SK-N-SH treated with all-trans-retinoic acid at 6 μM for 48 hours (cell line): ENCODE results near the gene ANKRD39.
"Not testable (repeated sequence)": the region's sequence is repeated elsewhere in the genome, so short reads cannot be mapped to it uniquely, and the experiment has no call there.

ENCODE experiments used
- CREB5 ChIP-seq: fragments of 250-450 bp; sonication (Bioruptor Pico); IDR thresholded peaks from 2 replicates; pipeline ENCODE4 v1.5.1; 2020; ENCODE audit warnings: low read depth, mild to moderate bottlenecking, moderate library complexity
- CSDC2 ChIP-seq: fragments of 250-450 bp; sonication (Bioruptor Pico); IDR thresholded peaks from 2 replicates; pipeline ENCODE4 v1.5.0; 2020; ENCODE audit warnings: mild to moderate bottlenecking, moderate library complexity
- ESRRG ChIP-seq: fragments of 250-450 bp; sonication (Bioruptor Pico); IDR thresholded peaks from 2 replicates; pipeline ENCODE4 v1.6.1; 2021; ENCODE audit warnings: mild to moderate bottlenecking
- RARB ChIP-seq: fragments of 250-450 bp; sonication (Bioruptor Pico); IDR thresholded peaks from 2 replicates; pipeline ENCODE4 v1.8.0; 2021; ENCODE audit warnings: mild to moderate bottlenecking, moderate library complexity
- SNAI2 ChIP-seq: fragments of 250-450 bp; sonication (Bioruptor Pico); IDR thresholded peaks from 2 replicates; pipeline ENCODE4 v1.5.0; 2020; ENCODE audit warnings: mild to moderate bottlenecking, moderate library complexity
- TCF4 ChIP-seq: fragments of 250-450 bp; sonication (Bioruptor Pico); IDR thresholded peaks from 2 replicates; pipeline ENCODE4 v1.8.0; 2021; ENCODE audit warnings: mild to moderate bottlenecking, moderate library complexity, borderline replicate concordance
- TOX ChIP-seq: fragments of 250-450 bp; sonication (Bioruptor Pico); IDR thresholded peaks from 2 replicates; pipeline ENCODE4 v1.8.0; 2021; ENCODE audit warnings: mild to moderate bottlenecking, moderate library complexity, borderline replicate concordance
- ZFP3 ChIP-seq: fragments of 250-450 bp; sonication (Bioruptor Pico); IDR thresholded peaks from 2 replicates; pipeline ENCODE4 v1.5.0; 2020; ENCODE audit warnings: mild to moderate bottlenecking, moderate library complexity
- ZFP30 ChIP-seq: fragments of 450-650 bp; formaldehyde crosslinking; IDR thresholded peaks from 2 replicates; pipeline ENCODE4 v1.5.0; 2022; ENCODE audit warnings: mild to moderate bottlenecking, moderate library complexity
- ZNF565 ChIP-seq: fragments of 450-650 bp; formaldehyde crosslinking; conservative IDR thresholded peaks from 2 replicates; pipeline ENCODE4 v1.5.0; 2020; ENCODE audit warnings: low read depth, mild to moderate bottlenecking, moderate library complexity
- ZNF70 ChIP-seq: fragments of 450-650 bp; formaldehyde crosslinking; IDR thresholded peaks from 2 replicates; pipeline ENCODE4 v1.5.0; 2020; ENCODE audit warnings: mild to moderate bottlenecking, moderate library complexity
- TF ChIP-seq, protein P1 (sequence below): fragments of 250-450 bp; sonication (Bioruptor Pico); IDR thresholded peaks from 2 replicates; pipeline ENCODE4 v1.8.0; 2020; ENCODE audit warnings: mild to moderate bottlenecking, moderate library complexity, borderline replicate concordance
- TF ChIP-seq, protein P2 (sequence below): fragments of 250-450 bp; sonication (Bioruptor Pico); IDR thresholded peaks from 2 replicates; pipeline ENCODE4 v1.5.1; 2021; ENCODE audit warnings: mild to moderate bottlenecking, moderate library complexity

- TF ChIP-seq, protein P1, sequence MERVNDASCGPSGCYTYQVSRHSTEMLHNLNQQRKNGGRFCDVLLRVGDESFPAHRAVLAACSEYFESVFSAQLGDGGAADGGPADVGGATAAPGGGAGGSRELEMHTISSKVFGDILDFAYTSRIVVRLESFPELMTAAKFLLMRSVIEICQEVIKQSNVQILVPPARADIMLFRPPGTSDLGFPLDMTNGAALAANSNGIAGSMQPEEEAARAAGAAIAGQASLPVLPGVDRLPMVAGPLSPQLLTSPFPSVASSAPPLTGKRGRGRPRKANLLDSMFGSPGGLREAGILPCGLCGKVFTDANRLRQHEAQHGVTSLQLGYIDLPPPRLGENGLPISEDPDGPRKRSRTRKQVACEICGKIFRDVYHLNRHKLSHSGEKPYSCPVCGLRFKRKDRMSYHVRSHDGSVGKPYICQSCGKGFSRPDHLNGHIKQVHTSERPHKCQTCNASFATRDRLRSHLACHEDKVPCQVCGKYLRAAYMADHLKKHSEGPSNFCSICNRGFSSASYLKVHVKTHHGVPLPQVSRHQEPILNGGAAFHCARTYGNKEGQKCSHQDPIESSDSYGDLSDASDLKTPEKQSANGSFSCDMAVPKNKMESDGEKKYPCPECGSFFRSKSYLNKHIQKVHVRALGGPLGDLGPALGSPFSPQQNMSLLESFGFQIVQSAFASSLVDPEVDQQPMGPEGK (CRISPR knock-in tag), result not testable (repeated sequence)
- not testable (repeated sequence) for TF ChIP-seq ZFP30 (CRISPR knock-in tag); SNAI2 (CRISPR knock-in tag); CREB5 (CRISPR knock-in tag); RARB (CRISPR knock-in tag); ZNF565; TOX (CRISPR knock-in tag); ZFP3; ESRRG (CRISPR knock-in tag); CSDC2 (CRISPR knock-in tag); TCF4 (CRISPR knock-in tag); ZNF70 (CRISPR knock-in tag)
- TF ChIP-seq, protein P2, sequence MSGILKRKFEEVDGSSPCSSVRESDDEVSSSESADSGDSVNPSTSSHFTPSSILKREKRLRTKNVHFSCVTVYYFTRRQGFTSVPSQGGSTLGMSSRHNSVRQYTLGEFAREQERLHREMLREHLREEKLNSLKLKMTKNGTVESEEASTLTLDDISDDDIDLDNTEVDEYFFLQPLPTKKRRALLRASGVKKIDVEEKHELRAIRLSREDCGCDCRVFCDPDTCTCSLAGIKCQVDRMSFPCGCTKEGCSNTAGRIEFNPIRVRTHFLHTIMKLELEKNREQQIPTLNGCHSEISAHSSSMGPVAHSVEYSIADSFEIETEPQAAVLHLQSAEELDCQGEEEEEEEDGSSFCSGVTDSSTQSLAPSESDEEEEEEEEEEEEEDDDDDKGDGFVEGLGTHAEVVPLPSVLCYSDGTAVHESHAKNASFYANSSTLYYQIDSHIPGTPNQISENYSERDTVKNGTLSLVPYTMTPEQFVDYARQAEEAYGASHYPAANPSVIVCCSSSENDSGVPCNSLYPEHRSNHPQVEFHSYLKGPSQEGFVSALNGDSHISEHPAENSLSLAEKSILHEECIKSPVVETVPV (CRISPR knock-in tag), result not testable (repeated sequence)
These were observed 5.2 kb upstream of the ANKRD39 start for GRCh38 chr2:96863056-96863455.
